H1 (cell line): ENCODE results near the gene PHACTR1. TPM values are rescaled to one million over a fixed set of nuclear protein-coding genes. Genes with fewer than 3 reads are reported as not detected.

Experiments
- BRCA1 ChIP-seq: IDR thresholded peaks from 2 replicates; pipeline ENCODE4 v1.6.1; 2012; ENCODE audit warnings: low read depth, low read length, improper control_type of control experiment
- GABPA ChIP-seq: IDR thresholded peaks from 2 replicates; pipeline ENCODE4 v1.6.1; 2011; ENCODE audit warnings: mild to moderate bottlenecking, low read length, moderate library complexity, borderline replicate concordance; ENCODE audit not compliant: insufficient read depth
- POU5F1 ChIP-seq: IDR thresholded peaks from 2 replicates; pipeline ENCODE4 v1.6.1; 2011; ENCODE audit warnings: low read depth, mild to moderate bottlenecking, low read length, moderate library complexity
- SIRT6 ChIP-seq: IDR thresholded peaks from one replicate; pipeline ENCODE4 v1.7.1; 2012; ENCODE audit warnings: low read length, inconsistent platforms
- SP4 ChIP-seq: IDR thresholded peaks from 2 replicates; pipeline ENCODE4 v1.6.1; 2012; ENCODE audit warnings: low read length, inconsistent platforms
- TAF1 ChIP-seq: IDR thresholded peaks from 2 replicates; pipeline ENCODE4 v1.6.1; 2011; ENCODE audit warnings: mild to moderate bottlenecking, low read depth, low read length
- TEAD4 ChIP-seq: IDR thresholded peaks from 2 replicates; pipeline ENCODE4 v1.6.1; 2012; ENCODE audit warnings: low read depth, low read length, inconsistent platforms, mixed read lengths
- polyA plus RNA-seq, 7 experiments: library from polyadenylated mRNA; depleted of rRNA in 3 of 7; stranded (reverse) in 5 of 7; unstranded in 2 of 7; fragments of >200 nt in 5 of 7; fragments of 200-250 nt in 2 of 7; gene quantifications; 1 replicate in 5 of 7; 2 replicates in 1 of 7; 4 replicates in 1 of 7; pipeline versions ENCODE4 v1.2.1 to v1.2.3, GENCODE V29; 2011 to 2013; ENCODE audit warnings: missing spikeins in 2 of 7, mixed read lengths in 2 of 7
- total RNA-seq: library from RNA; stranded (reverse); fragmentation: NEBNext Ultra II Directional; extraction: Animal tissue kit (Norgen Biotek cat#: 25700); gene quantifications from 2 replicates; pipeline ENCODE4 v1.2.1, GENCODE V29; 2021
- TF ChIP-seq, protein P1 (sequence below): IDR thresholded peaks from 2 replicates; pipeline ENCODE4 v1.6.1; 2012; ENCODE audit warnings: low read length, inconsistent platforms
- TF ChIP-seq, protein P2 (sequence below): IDR thresholded peaks from 2 replicates; pipeline ENCODE4 v1.6.1; 2011; ENCODE audit warnings: low read depth, mild to moderate bottlenecking, low read length; ENCODE audit not compliant: insufficient read depth

Gene PHACTR1
- total and polyA plus RNA-seq, 2 of the 8 experiments (the other 6 are each of a cell fraction or from before 2014, with no cell fraction given): 3.9 to 17.1 TPM

DNA sequence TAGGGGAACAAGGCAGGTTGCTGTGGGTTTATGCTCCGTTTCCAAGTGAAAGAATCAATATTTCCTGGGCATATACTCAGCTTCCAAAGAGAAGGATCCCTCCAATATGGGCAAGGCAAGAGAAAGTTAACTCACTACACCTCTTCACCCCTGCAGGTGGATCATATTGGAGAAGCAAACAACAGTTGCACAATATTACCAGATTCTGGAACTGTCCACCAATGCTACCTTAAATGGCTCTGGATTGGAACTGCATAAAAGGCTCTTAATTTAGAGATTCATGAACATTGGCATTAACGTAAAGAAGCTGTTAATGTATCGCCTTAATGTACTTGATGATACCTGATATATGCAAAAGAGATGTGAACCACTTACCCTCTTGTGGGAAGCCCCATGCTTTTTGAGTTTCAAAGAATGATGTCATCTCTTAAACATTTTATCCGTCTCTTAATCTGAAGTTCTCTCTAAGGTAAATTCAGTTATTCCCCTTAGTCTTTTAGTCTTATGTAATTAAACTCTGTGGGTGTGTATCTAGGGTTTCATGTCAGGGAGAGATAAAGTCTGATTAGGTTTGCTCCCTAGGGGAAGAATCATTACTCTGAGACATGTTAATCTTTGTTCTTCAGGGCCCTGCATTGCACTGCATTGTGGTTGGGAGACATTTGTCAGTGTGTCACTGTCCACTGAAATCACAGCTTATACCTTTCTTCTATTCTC is 99.5 kb downstream of the PHACTR1 start (continued):
- TF ChIP-seq, protein P1, sequence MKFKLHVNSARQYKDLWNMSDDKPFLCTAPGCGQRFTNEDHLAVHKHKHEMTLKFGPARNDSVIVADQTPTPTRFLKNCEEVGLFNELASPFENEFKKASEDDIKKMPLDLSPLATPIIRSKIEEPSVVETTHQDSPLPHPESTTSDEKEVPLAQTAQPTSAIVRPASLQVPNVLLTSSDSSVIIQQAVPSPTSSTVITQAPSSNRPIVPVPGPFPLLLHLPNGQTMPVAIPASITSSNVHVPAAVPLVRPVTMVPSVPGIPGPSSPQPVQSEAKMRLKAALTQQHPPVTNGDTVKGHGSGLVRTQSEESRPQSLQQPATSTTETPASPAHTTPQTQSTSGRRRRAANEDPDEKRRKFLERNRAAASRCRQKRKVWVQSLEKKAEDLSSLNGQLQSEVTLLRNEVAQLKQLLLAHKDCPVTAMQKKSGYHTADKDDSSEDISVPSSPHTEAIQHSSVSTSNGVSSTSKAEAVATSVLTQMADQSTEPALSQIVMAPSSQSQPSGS: no peak
- no peak for TF ChIP-seq SIRT6
- TF ChIP-seq BRCA1: no peak
- no peak for TF ChIP-seq TEAD4
- TF ChIP-seq GABPA: no peak
- TF ChIP-seq POU5F1: no peak
- no peak for TF ChIP-seq TAF1
- no peak for TF ChIP-seq SP4
- TF ChIP-seq, protein P2, sequence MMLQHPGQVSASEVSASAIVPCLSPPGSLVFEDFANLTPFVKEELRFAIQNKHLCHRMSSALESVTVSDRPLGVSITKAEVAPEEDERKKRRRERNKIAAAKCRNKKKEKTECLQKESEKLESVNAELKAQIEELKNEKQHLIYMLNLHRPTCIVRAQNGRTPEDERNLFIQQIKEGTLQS: no peak
